B cell (primary cell): ENCODE measurements around the gene BCL2L11. TPM values are rescaled to one million over a fixed set of nuclear protein-coding genes. Genes with fewer than 3 reads are reported as not detected.
A peak's percentile ranks its signal among the peaks of the same experiment; 100 is the strongest.

ENCODE experiments used
- ATAC-seq: fragments of 200-7000 bp; cut with Tn5 transposase; one replicate; pipeline ENCODE4 v1.10.0; 2021; ENCODE audit warnings: low read depth, mild to moderate bottlenecking, moderate number of reproducible peaks, moderate library complexity
- CTCF ChIA-PET: fragments of 350-600 bp; sonication (Branson Sonifier 250); formaldehyde crosslinking; loops from one replicate; lab custom pipeline; 2021; ENCODE audit warnings: antibody characterized with exemption, inconsistent platforms; lab: Charles Lee
- POLR2A ChIA-PET: fragments of 350-600 bp; sonication (Branson Sonifier 250); formaldehyde crosslinking; loops from one replicate; lab custom pipeline; 2021; ENCODE audit warnings: antibody characterized with exemption; lab: Charles Lee
- DNase-seq: peaks from one replicate; pipeline ENCODE4 v3.0.0; 2013
- H2AFZ ChIP-seq: 2 replicates; pipeline ENCODE4 v1.6.1; 2012; ENCODE audit warnings: mild to moderate bottlenecking, low read depth, low read length; ENCODE audit not compliant: insufficient read depth, poor library complexity, severe bottlenecking
- H3K27ac ChIP-seq, 2 donors: 1 replicate in 1 of 2; 2 replicates in 1 of 2; pipeline ENCODE4 v1.5.1; 2012 to 2013; ENCODE audit warnings: low read length in 2 of 2, mild to moderate bottlenecking in 2 of 2, moderate library complexity in 1 of 2
- H3K27me3 ChIP-seq, 4 experiments: fragments of 200-600 bp in 1 of 4; sonication (generic) in 1 of 4; replicated peaks in 1 of 4; 1 replicate in 2 of 4; 2 replicates in 2 of 4; pipeline versions ENCODE4 v1.6.1 to v1.7.0; 2013 to 2016; ENCODE audit warnings: low read length in 3 of 4, mild to moderate bottlenecking in 2 of 4, mixed read lengths in 1 of 4, moderate library complexity in 1 of 4; ENCODE audit not compliant: insufficient read depth in 4 of 4, control insufficient read depth in 3 of 4; ENCODE audit errors: control extremely low read depth in 1 of 4
- H3K36me3 ChIP-seq, 2 experiments: replicated peaks in 1 of 2; 1 replicate in 1 of 2; 2 replicates in 1 of 2; pipeline versions ENCODE4 v1.6.1 to v1.7.1; 2013; ENCODE audit warnings: low read length in 1 of 2; ENCODE audit not compliant: insufficient read depth in 2 of 2, control insufficient read depth in 1 of 2; ENCODE audit errors: control extremely low read depth in 1 of 2, extremely low read depth in 1 of 2
- H3K4me1 ChIP-seq, 2 donors: fragments of 200-600 bp in 1 of 2; sonication (generic) in 1 of 2; 1 replicate in 1 of 2; 2 replicates in 1 of 2; pipeline versions ENCODE4 v1.5.1 to v1.6.1; 2013 to 2017; ENCODE audit warnings: low read length in 2 of 2; ENCODE audit not compliant: control insufficient read depth in 2 of 2, insufficient read depth in 2 of 2
- H3K4me2 ChIP-seq: replicated peaks from 2 replicates; pipeline ENCODE3; 2012; ENCODE audit warnings: mild to moderate bottlenecking, low read depth, low read length; ENCODE audit not compliant: poor library complexity, severe bottlenecking
- H3K4me3 ChIP-seq, 5 experiments: fragments of 200-600 bp in 1 of 5; sonication (generic) in 1 of 5; 1 replicate in 3 of 5; 2 replicates in 2 of 5; pipeline versions ENCODE4 v1.5.1 to v1.7.0; 2011 to 2016; ENCODE audit warnings: low read length in 4 of 5, mild to moderate bottlenecking in 4 of 5, low read depth in 2 of 5, control low read depth in 1 of 5, moderate library complexity in 1 of 5; ENCODE audit not compliant: insufficient read depth in 1 of 5; ENCODE audit errors: control extremely low read depth in 1 of 5, extremely low read depth in 1 of 5
- H3K79me2 ChIP-seq: fragments of 200-600 bp; sonication (generic); one replicate; pipeline ENCODE4 v1.6.0; 2016; ENCODE audit warnings: low read length; ENCODE audit not compliant: control insufficient read depth, insufficient read depth
- H3K9ac ChIP-seq: fragments of 200-600 bp; sonication (generic); 2 replicates; pipeline ENCODE4 v1.6.1; 2017; ENCODE audit warnings: mild to moderate bottlenecking, low read length, moderate library complexity
- H3K9me3 ChIP-seq, 3 donors: one replicate each; pipeline versions ENCODE4 v1.6.1 to v1.7.1; 2013; ENCODE audit warnings: low read length in 2 of 3; ENCODE audit not compliant: control insufficient read depth in 2 of 3, insufficient read depth in 1 of 3; ENCODE audit errors: control extremely low read depth in 1 of 3
- H4K20me1 ChIP-seq: 2 replicates; pipeline ENCODE4 v1.6.0; 2012; ENCODE audit warnings: mild to moderate bottlenecking, low read length; ENCODE audit not compliant: insufficient read depth, control insufficient read depth, poor library complexity, severe bottlenecking
- H3K27ac Mint-ChIP-seq: one replicate; pipeline ENCODE4 v1.8.0; 2021; ENCODE audit warnings: mixed read lengths
- H3K27me3 Mint-ChIP-seq: one replicate; pipeline ENCODE4 v1.8.0; 2021; ENCODE audit warnings: mixed read lengths
- H3K4me1 Mint-ChIP-seq: one replicate; pipeline ENCODE4 v1.8.0; 2021; ENCODE audit warnings: mixed read lengths
- H3K4me3 Mint-ChIP-seq: one replicate; pipeline ENCODE4 v1.8.0; 2021; ENCODE audit warnings: mixed read lengths
- H3K9me3 Mint-ChIP-seq: one replicate; pipeline ENCODE4 v1.8.0; 2022; ENCODE audit warnings: mixed read lengths; ENCODE audit not compliant: insufficient read depth
- EZH2 ChIP-seq: IDR thresholded peaks from 2 replicates; pipeline ENCODE4 v1.6.1; 2012; ENCODE audit warnings: borderline replicate concordance, low read depth, mild to moderate bottlenecking, moderate library complexity, low read length; ENCODE audit not compliant: insufficient read depth, poor library complexity, severe bottlenecking
- WGBS: methylation state at CpG from one replicate; pipeline ENCODE4 v1.1.5; 2013; ENCODE audit warnings: missing lambda C conversion rate; ENCODE audit not compliant: insufficient coverage; 5-methylcytosine and 5-hydroxymethylcytosine counted together
- intact Hi-C: fragments of 100-400 bp; cut with micrococcal nuclease; formaldehyde crosslinking; loops from one replicate; pipeline ENCODE4 v1.10.0; 2022
- polyA plus RNA-seq: library from polyadenylated mRNA; depleted of rRNA; stranded (reverse); fragments of >200 nt; gene quantifications from 2 replicates; pipeline ENCODE4 v1.2.3, GENCODE V29; 2012
- total RNA-seq, 2 donors: library from RNA; stranded (reverse); fragments of 120-200 nt in 1 of 2; gene quantifications; 1 replicate in 1 of 2; 2 replicates in 1 of 2; pipeline versions ENCODE4 v1.2.3 to v1.2.4, GENCODE V29; 2013 to 2022
- TF ChIP-seq, protein P1 (sequence below): fragments of 200-600 bp; IDR thresholded peaks from one replicate; pipeline ENCODE4 v1.8.0; 2022; ENCODE audit warnings: antibody characterized with exemption, mild to moderate bottlenecking

Gene BCL2L11
- total and polyA plus RNA-seq, 2 donors (not counting 1 experiment from before 2014, with no cell fraction given), result 13.8 to 164 TPM

DNA sequence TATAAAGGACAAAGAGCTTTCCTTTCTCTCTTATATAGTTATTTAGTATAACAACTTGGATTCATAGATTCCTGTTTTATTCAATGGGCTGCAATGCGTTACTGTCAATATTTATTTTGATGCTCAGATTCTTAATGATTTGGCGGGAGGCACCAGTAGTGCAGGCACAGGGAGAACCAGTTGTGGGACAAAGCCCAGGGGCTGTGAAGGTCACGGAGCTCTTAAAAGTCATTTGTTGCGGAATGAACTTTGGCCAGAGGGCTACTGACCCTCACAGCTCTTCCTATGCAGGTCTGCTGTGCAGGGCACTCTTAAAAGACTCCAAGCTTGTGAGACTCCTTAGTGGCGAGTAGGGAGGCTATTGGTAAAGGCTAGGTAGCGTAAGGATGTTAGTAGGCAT is 34.0 kb downstream of the BCL2L11 start:
- TF ChIP-seq EZH2, result no peak
- TF ChIP-seq, protein P1, sequence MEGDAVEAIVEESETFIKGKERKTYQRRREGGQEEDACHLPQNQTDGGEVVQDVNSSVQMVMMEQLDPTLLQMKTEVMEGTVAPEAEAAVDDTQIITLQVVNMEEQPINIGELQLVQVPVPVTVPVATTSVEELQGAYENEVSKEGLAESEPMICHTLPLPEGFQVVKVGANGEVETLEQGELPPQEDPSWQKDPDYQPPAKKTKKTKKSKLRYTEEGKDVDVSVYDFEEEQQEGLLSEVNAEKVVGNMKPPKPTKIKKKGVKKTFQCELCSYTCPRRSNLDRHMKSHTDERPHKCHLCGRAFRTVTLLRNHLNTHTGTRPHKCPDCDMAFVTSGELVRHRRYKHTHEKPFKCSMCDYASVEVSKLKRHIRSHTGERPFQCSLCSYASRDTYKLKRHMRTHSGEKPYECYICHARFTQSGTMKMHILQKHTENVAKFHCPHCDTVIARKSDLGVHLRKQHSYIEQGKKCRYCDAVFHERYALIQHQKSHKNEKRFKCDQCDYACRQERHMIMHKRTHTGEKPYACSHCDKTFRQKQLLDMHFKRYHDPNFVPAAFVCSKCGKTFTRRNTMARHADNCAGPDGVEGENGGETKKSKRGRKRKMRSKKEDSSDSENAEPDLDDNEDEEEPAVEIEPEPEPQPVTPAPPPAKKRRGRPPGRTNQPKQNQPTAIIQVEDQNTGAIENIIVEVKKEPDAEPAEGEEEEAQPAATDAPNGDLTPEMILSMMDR, result no peak
- no peak overlapping the region for H3K4me2 ChIP-seq
- intact Hi-C loops, result no loop called here
- ChIA-PET POLR2A (interaction anchor here (0.6 to 0.7 kb wide), 2 partner anchors 17 to 27 kb away, joined by 4 to 10 read pairs; no protein-coding TSS in a partner anchor), CTCF (no interaction called here)
- H4K20me1 ChIP-seq, result peaks cover 24% of the 10 kb centered on the region
- no peak overlapping the region for H3K9ac ChIP-seq
- H3K4me3 ChIP-seq, result no peak overlapping the region
- DNase-seq, result no peak
- Mint-ChIP-seq H3K27ac (peak overlapping the region; percentile 6), H3K27me3 (no peaks in the 10 kb centered on the region), H3K9me3 (no peaks in the 10 kb centered on the region), H3K4me1 (peaks cover 46% of the 10 kb centered on the region), H3K4me3 (no peak overlapping the region)
- no peak overlapping the region for H3K27ac ChIP-seq
- H3K4me1 ChIP-seq, result peaks cover 26 to 30% of the 10 kb centered on the region in 2 donors
- no peak for ATAC-seq
- 91% methylated on average over 5 of the region's 6 CpGs for WGBS
- no peaks in the 10 kb centered on the region for H3K9me3 ChIP-seq
- no peak overlapping the region for H2AFZ ChIP-seq
- H3K27me3 ChIP-seq, result no peaks in the 10 kb centered on the region
- peaks cover 7% of the 10 kb centered on the region for H3K79me2 ChIP-seq
- peaks cover 0 to 26% of the 10 kb centered on the region in 2 experiments for H3K36me3 ChIP-seq

DNA sequence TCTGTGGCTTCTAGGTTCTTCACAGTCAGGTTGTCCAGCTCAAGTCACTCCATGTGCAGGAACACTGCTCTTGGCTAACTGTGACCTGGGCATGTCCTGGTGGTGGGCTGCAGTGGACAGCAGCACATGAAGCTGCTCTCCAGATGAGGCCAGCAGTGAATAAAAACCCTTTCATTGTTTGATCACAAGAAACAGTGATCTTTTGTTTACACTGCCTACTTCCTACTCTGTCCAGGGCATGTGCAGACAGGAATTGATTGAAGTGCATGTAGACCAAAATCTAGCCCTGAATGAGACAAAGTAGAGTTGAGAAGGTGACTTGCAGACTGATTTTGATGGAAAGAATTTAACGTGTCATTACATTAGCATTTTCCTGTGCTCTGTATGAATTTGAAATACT is 34.9 kb downstream of the BCL2L11 start:
- no peaks in the 10 kb centered on the region for H3K27me3 ChIP-seq
- peaks cover 0 to 27% of the 10 kb centered on the region in 2 experiments for H3K36me3 ChIP-seq
- intact Hi-C loops, result loop anchor here (1.0 to 2.0 kb wide), 3 partner anchors 32 to 63 kb away; no protein-coding TSS in a partner anchor
- H3K9me3 Mint-ChIP-seq, result no peaks in the 10 kb centered on the region
- peaks cover 26 to 30% of the 10 kb centered on the region in 2 donors for H3K4me1 ChIP-seq
- TF ChIP-seq, protein P1, result no peak
- TF ChIP-seq EZH2, result no peak
- no peaks in the 10 kb centered on the region for H3K27me3 Mint-ChIP-seq
- H3K4me3 ChIP-seq, result no peak overlapping the region
- H4K20me1 ChIP-seq, result peaks cover 32% of the 10 kb centered on the region
- ChIA-PET POLR2A (interaction anchor here (1.2 to 2.5 kb wide), 2 partner anchors 35 to 38 kb away, joined by 3 to 13 read pairs; partner anchors contain the start of gene BCL2L11), CTCF (no interaction called here)
- H3K9ac ChIP-seq, result no peak overlapping the region
- peak overlapping the region; percentile 38 for H3K4me3 Mint-ChIP-seq
- H3K4me1 Mint-ChIP-seq, result peaks cover 52% of the 10 kb centered on the region
- DNase-seq (no peak), ATAC-seq (no peak)
- H2AFZ ChIP-seq, result no peak overlapping the region
- no peaks in the 10 kb centered on the region for H3K9me3 ChIP-seq
- H3K27ac Mint-ChIP-seq, result peak overlapping the region; percentile 60
- WGBS, result no CpG with 5 or more reads among the region's 1 CpG
- H3K79me2 ChIP-seq, result peaks cover 14% of the 10 kb centered on the region
- no peak overlapping the region for H3K4me2 ChIP-seq
- H3K27ac ChIP-seq, result peak overlapping the region in 1 of 2 donors; percentile 3
